PFSK-1 (cell line): Measurements from ENCODE around the gene PLEKHB2.

Experiments used
- FOXP2 ChIP-seq: optimal IDR thresholded peaks from 2 replicates; pipeline ENCODE3; 2011; ENCODE audit warnings: borderline replicate concordance, control low read depth, inconsistent platforms; ENCODE audit not compliant: insufficient read depth; ENCODE audit errors: extremely low read length, extremely low read depth
- POLR2AphosphoS5 ChIP-seq: IDR thresholded peaks from 2 replicates; pipeline ENCODE4 v1.6.1; 2012; ENCODE audit warnings: low read depth, mild to moderate bottlenecking, control low read depth, low read length, moderate library complexity
- REST ChIP-seq, 2 experiments: IDR thresholded peaks; 2 replicates each; pipeline versions ENCODE4 v1.6.1 to v1.8.0; 2011 to 2012; ENCODE audit warnings: low read depth in 2 of 2, low read length in 2 of 2, control low read depth in 1 of 2, inconsistent platforms in 1 of 2, mild to moderate bottlenecking in 1 of 2, moderate library complexity in 1 of 2; ENCODE audit not compliant: insufficient read depth in 1 of 2
- SIN3A ChIP-seq: IDR thresholded peaks from 2 replicates; pipeline ENCODE4 v1.6.1; 2012; ENCODE audit warnings: mild to moderate bottlenecking, low read length, moderate library complexity, borderline replicate concordance; ENCODE audit not compliant: insufficient read depth
- TAF1 ChIP-seq: IDR thresholded peaks from 2 replicates; pipeline ENCODE4 v1.6.1; 2012; ENCODE audit warnings: low read length, control low read depth, borderline replicate concordance; ENCODE audit not compliant: insufficient read depth

The PLEKHB2 gene

DNA sequence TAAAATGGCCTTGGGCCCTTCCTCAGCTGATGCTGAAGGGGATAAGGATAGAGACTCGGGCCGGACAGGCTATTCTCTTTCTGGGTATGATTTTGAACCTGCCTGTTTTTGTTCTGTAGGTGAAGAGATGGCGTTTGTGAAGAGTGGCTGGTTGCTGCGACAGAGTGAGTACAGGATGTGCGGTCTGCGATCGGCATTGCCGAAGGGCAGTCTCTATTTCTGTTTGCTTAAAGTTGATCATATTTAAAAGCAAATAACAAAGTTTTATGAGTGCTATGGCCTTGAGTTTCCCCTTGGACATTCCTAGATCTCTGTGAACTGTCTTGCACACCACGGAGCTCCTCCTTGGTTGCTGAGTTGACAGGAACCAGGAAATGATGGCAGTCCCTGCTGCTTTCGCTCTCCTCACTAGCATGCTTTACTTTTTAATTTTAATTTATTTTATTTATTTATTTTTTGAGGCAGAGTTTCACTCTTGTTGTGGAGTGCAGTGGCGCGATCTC, 15.7 kb downstream of the PLEKHB2 start:
- no peak for TF ChIP-seq TAF1
- TF ChIP-seq POLR2AphosphoS5: no peak
- no peak for TF ChIP-seq SIN3A
- TF ChIP-seq FOXP2: no peak
- TF ChIP-seq REST (IDR thresholded peaks at IDR 0.05; ENCODE audit: insufficient read depth in 1 of 2, low read depth in 2 of 2, low read length in 2 of 2): no peak

DNA sequence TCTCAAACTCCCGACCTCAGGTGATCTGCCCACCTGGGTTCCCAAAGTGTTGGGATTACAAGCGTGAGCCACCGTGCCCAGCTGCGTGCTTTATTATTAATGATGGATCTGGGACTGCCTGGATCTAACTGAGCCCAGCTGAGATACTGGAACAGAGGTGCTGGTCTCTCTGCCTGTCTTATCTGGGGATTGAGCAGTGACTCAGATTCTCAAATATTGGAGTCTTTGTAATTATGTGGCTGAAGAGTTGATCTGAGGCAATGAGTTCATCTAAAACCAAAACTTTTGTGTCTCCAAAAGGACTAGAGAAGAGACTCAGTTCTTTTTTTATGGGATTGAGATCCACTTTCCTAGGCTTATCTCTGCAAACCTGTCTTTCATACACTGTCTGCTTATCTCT, 16.3 kb downstream of the PLEKHB2 start:
- TF ChIP-seq POLR2AphosphoS5 (no peak), TAF1 (no peak), FOXP2 (no peak), SIN3A (no peak), REST (IDR thresholded peaks at IDR 0.05; ENCODE audit: insufficient read depth in 1 of 2, low read depth in 2 of 2, low read length in 2 of 2) (no peak)

DNA sequence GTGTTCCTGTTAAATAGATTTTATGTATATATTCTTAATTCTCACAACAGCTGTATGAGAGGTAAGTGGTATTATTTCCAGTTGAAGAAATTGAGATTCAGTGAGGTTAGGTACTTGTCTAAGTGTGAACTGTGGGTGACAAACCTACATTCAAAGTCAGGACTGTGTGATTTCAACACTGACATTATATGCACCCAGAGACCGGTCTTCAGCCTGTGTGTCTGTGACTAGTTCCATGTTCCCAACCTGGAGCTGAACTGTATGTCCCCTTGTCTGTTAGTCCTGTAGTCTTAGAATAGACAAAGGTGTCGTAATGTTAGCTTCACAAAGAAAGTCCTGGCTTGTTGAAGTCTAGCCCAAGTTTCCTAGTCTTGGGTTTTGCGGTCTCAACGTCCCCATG, 17.4 kb downstream of the PLEKHB2 start:
- TF ChIP-seq POLR2AphosphoS5 (no peak), REST (IDR thresholded peaks at IDR 0.05; ENCODE audit: insufficient read depth in 1 of 2, low read depth in 2 of 2, low read length in 2 of 2) (no peak), SIN3A (no peak), FOXP2 (no peak), TAF1 (no peak)

DNA sequence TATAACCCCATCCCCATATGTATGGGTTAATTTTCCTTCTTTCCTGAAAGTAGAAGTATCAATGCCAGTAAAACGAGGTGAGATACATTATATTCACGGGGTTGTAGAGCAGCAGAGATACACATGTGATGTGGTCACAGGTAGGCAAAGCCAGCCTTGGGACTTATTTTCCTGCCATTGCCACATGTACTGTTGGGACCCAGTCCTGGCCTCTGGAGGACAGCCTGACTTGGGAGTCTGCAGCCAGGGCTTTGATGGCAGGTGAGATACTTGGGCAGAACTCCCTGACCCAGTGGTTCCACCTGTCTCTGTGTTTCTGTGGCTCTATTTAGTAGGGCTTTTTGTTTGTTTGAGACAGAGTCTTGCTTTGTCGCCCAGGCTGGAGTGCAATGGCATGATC, 18.1 kb downstream of the PLEKHB2 start:
- no peak for TF ChIP-seq TAF1
- no peak for TF ChIP-seq FOXP2
- no peak for TF ChIP-seq POLR2AphosphoS5
- no peak for TF ChIP-seq SIN3A
- no peak for TF ChIP-seq REST (IDR thresholded peaks at IDR 0.05; ENCODE audit: insufficient read depth in 1 of 2, low read depth in 2 of 2, low read length in 2 of 2)
